ENCODE data around the gene NRXN3.

NRXN3 gene

GRCh38 chr14:79442786-79443185 is 1272.6 kb downstream of the NRXN3 start:
- no peak for DNase-seq

- peak; percentile 7 for DNase-seq
Measured at GRCh38 chr14:79443602-79444001, 1273.4 kb downstream of the NRXN3 start.

- no peak for DNase-seq
Measured at GRCh38 chr14:79448960-79449359, 1278.8 kb downstream of the NRXN3 start.

GRCh38 chr14:79451601-79452000 is 1281.4 kb downstream of the NRXN3 start:
- no peak for DNase-seq

- DNase-seq, result peak; percentile 9
Measured at GRCh38 chr14:79453276-79453675, 1283.1 kb downstream of the NRXN3 start.

GRCh38 chr14:79464468-79464867 is 1294.3 kb downstream of the NRXN3 start:
- peak; percentile 12 for DNase-seq

GRCh38 chr14:79465651-79466050 is 1295.5 kb downstream of the NRXN3 start:
- DNase-seq, result peak; percentile 8

GRCh38 chr14:79466938-79467527 is 1296.9 kb downstream of the NRXN3 start:
- DNase-seq, result no peak

GRCh38 chr14:79467835-79468234 is 1297.7 kb downstream of the NRXN3 start:
- no peak for DNase-seq

- no peak for DNase-seq
Measured at GRCh38 chr14:79468486-79468885, 1298.3 kb downstream of the NRXN3 start.

GRCh38 chr14:79473651-79474050 is 1303.5 kb downstream of the NRXN3 start:
- no peak for DNase-seq

GRCh38 chr14:79475887-79476532 is 1305.8 kb downstream of the NRXN3 start:
- no peak for DNase-seq

GRCh38 chr14:79476552-79476951 is 1306.4 kb downstream of the NRXN3 start:
- DNase-seq, result no peak

- no peak for DNase-seq
Measured at GRCh38 chr14:79480212-79480611, 1310.0 kb downstream of the NRXN3 start.

- DNase-seq, result no peak
Measured at GRCh38 chr14:79482825-79483224, 1312.7 kb downstream of the NRXN3 start.

- peak; percentile 62 for DNase-seq
Measured at GRCh38 chr14:79483477-79484388, 1313.6 kb downstream of the NRXN3 start.

GRCh38 chr14:79487632-79488031 is 1317.5 kb downstream of the NRXN3 start:
- DNase-seq, result no peak

- DNase-seq, result no peak
Measured at GRCh38 chr14:79491161-79491560, 1321.0 kb downstream of the NRXN3 start.

GRCh38 chr14:79493081-79493645 is 1323.0 kb downstream of the NRXN3 start:
- peak; percentile 51 for DNase-seq

GRCh38 chr14:79496701-79497100 is 1326.5 kb downstream of the NRXN3 start:
- DNase-seq, result no peak

- no peak for DNase-seq
Measured at GRCh38 chr14:79500489-79500888, 1330.3 kb downstream of the NRXN3 start.

- no peak for DNase-seq
Measured at GRCh38 chr14:79502136-79502750, 1332.1 kb downstream of the NRXN3 start.

GRCh38 chr14:79502751-79503148 is 1332.6 kb downstream of the NRXN3 start:
- DNase-seq, result no peak
